Left ventricle myocardium superior (tissue), 1 donor: ENCODE results near the gene ARF4. TPM values are rescaled to one million over a fixed set of nuclear protein-coding genes. Genes with fewer than 3 reads are reported as not detected.

Experiments used
- ATAC-seq: fragments of 200-7000 bp; cut with Tn5 transposase; one replicate; pipeline ENCODE4 v1.9.1; 2020; ENCODE audit warnings: mild to moderate bottlenecking, moderate library complexity
- DNase-seq: peaks from one replicate; pipeline ENCODE4 v3.0.0-alpha.2; 2020
- intact Hi-C: fragments of 100-400 bp; cut with micrococcal nuclease; formaldehyde crosslinking; loops from one replicate; pipeline ENCODE4 v1.11.0; 2022
- total RNA-seq: library from RNA; stranded (reverse); fragmentation: NEBNext Ultra II Directional; extraction: Animal tissue kit (Norgen Biotek cat#: 25700); gene quantifications from one replicate; pipeline ENCODE4 v1.2.1, GENCODE V29; 2021
- donor health status: DM: no; HTN: yes; CAD: no; lungs with severe emphysema.

ARF4 gene
- total RNA-seq, 1 donor from 2014 or later, result 61.0 TPM

- DNase-seq, result no peak
- intact Hi-C loops, result no loop called here
Measured at GRCh38 chr3:57586778-57587177, 10.4 kb downstream of the ARF4 start.

GRCh38 chr3:57583544-57583943 lies 13.6 kb downstream of the ARF4 start:
- ATAC-seq, result no peak
- DNase-seq, result no peak
- intact Hi-C loops, result no loop called here

More at GRCh38 chr3:57586778-57587177, 10.4 kb downstream of the ARF4 start:
- no peak for ATAC-seq

- ATAC-seq, result peak; percentile 43
- no peak for DNase-seq
Measured at GRCh38 chr3:57582474-57583168, 14.5 kb downstream of the ARF4 start.

GRCh38 chr3:57577801-57578200 lies 19.3 kb downstream of the ARF4 start:
- intact Hi-C loops, result no loop called here
- ATAC-seq, result no peak
- no peak for DNase-seq

More at GRCh38 chr3:57582474-57583168, 14.5 kb downstream of the ARF4 start:
- intact Hi-C loops, result no loop called here

GRCh38 chr3:57575966-57576626 lies 21.0 kb downstream of the ARF4 start:
- intact Hi-C loops, result no loop called here
- ATAC-seq, result peak; percentile 28
- DNase-seq, result no peak

- intact Hi-C loops, result no loop called here
- DNase-seq (no peak), ATAC-seq (no peak)
Measured at GRCh38 chr3:57572096-57572495, 25.0 kb downstream of the ARF4 start.

GRCh38 chr3:57570878-57571277 lies 26.3 kb downstream of the ARF4 start:
- DNase-seq (no peak), ATAC-seq (no peak)
- intact Hi-C loops, result no loop called here

- DNase-seq (no peak), ATAC-seq (no peak)
- intact Hi-C loops, result no loop called here
Measured at GRCh38 chr3:57569859-57570450, 27.2 kb downstream of the ARF4 start.

- DNase-seq, result no peak
- intact Hi-C loops, result no loop called here
- no peak for ATAC-seq
Measured at GRCh38 chr3:57559526-57559925, 37.6 kb downstream of the ARF4 start.

- DNase-seq (no peak), ATAC-seq (peak; percentile 1)
- intact Hi-C loops, result no loop called here
Measured at GRCh38 chr3:57557085-57557537, 40.0 kb downstream of the ARF4 start.

- intact Hi-C loops, result no loop called here
- peak; percentile 46 for DNase-seq
Measured at GRCh38 chr3:57556459-57557084, 40.6 kb downstream of the ARF4 start.

GRCh38 chr3:57555738-57556458 lies 41.2 kb downstream of the ARF4 start, which contains the start of gene PDE12:
TSS of gene PDE12 (plus strand) at chr3:57556274. CDS start at chr3:57556380, 106 bp downstream.
- intact Hi-C loops, result no loop called here
- DNase-seq, result peak; percentile 88
- peak; percentile 95 for ATAC-seq

More at GRCh38 chr3:57556459-57557084, 40.6 kb downstream of the ARF4 start:
- peak; percentile 53 for ATAC-seq

- intact Hi-C loops, result no loop called here
- DNase-seq, result no peak
Measured at GRCh38 chr3:57555306-57555705, 41.8 kb downstream of the ARF4 start.

GRCh38 chr3:57546616-57547015 lies 50.5 kb downstream of the ARF4 start:
- intact Hi-C loops, result no loop called here
- DNase-seq (no peak), ATAC-seq (no peak)

More at GRCh38 chr3:57555306-57555705, 41.8 kb downstream of the ARF4 start:
- ATAC-seq, result peak; percentile 30

- intact Hi-C loops, result no loop called here
- ATAC-seq (peak; percentile 91), DNase-seq (no peak)
Measured at GRCh38 chr3:57545636-57546268, 51.4 kb downstream of the ARF4 start.

- DNase-seq, result no peak
- ATAC-seq, result peak; percentile 15
- intact Hi-C loops, result no loop called here
Measured at GRCh38 chr3:57544181-57545125, 52.7 kb downstream of the ARF4 start, which contains the start of gene DNAH12. TSS of gene DNAH12 (minus strand) at chr3:57544344. CDS start at chr3:57542870, 1,474 bp downstream.

GRCh38 chr3:57538465-57538864 lies 58.7 kb downstream of the ARF4 start:
- ATAC-seq, result no peak
- intact Hi-C loops, result no loop called here
- DNase-seq, result no peak
